HCT116 (cell line): Measurements from ENCODE around the gene BCAN. TPM values are rescaled to one million over a fixed set of nuclear protein-coding genes. Genes with fewer than 3 reads are reported as not detected.

Experiments used
- ATAC-seq: fragments of 200-7000 bp; cut with Tn5 transposase; 2 replicates; pipeline ENCODE4 v1.9.1; 2020; ENCODE audit warnings: mild to moderate bottlenecking, moderate library complexity
- BruUV-seq: library from RNA; stranded (reverse); fragments of 400-500 nt; replicated peaks from 2 replicates; lab custom pipeline; 2021; lab: Mats Ljungman, UMichigan
- CTCF ChIA-PET: fragments of 300-600 bp; sonication (Branson Sonifier 250); formaldehyde crosslinking; loops from one replicate; lab custom pipeline; 2021; ENCODE audit warnings: antibody characterized with exemption; lab: Charles Lee
- POLR2A ChIA-PET: fragments of 300-600, 350-600 bp; sonication (Branson Sonifier 250); formaldehyde crosslinking; loops from one replicate; lab custom pipeline; 2021; ENCODE audit warnings: antibody characterized with exemption; lab: Charles Lee
- RAD21 ChIA-PET, 2 experiments: fragments of 300-600 bp; sonication (Branson Sonifier 250); formaldehyde crosslinking; loops; one replicate each; lab custom pipeline; 2023; ENCODE audit warnings: low total read pairs in 2 of 2; ENCODE audit not compliant: uncharacterized antibody in 2 of 2, unreplicated experiment in 2 of 2, low non-redundant PET in 1 of 2; lab: Charles Lee
- DNase-seq: peaks from one replicate; pipeline ENCODE4 v3.0.0-alpha.2; 2010; ENCODE audit warnings: low read depth, low spot score
- H2AFZ ChIP-seq: fragments of 200-600 bp; shearing (Covaris generic), sonication (generic); 2 replicates; pipeline ENCODE4 v1.6.1; 2017; ENCODE audit warnings: low read depth, mixed run types, mixed read lengths, antibody characterized with exemption, low read length; ENCODE audit not compliant: poor library complexity, severe bottlenecking
- H3K27ac ChIP-seq: 2 replicates; pipeline ENCODE4 v1.5.1; 2012; ENCODE audit warnings: low read depth, low read length
- H3K27me3 ChIP-seq: fragments of 200-600 bp; sonication (generic); 2 replicates; pipeline ENCODE4 v1.6.1; 2016; ENCODE audit warnings: mixed run types, low read length, mixed read lengths; ENCODE audit not compliant: insufficient read depth
- H3K36me3 ChIP-seq, 2 experiments: fragments of 200-500 bp in 1 of 2; fragments of 200-600 bp in 1 of 2; sonication (Bioruptor generic) in 1 of 2; sonication (generic) in 1 of 2; 2 replicates each; pipeline versions ENCODE4 v1.5.1 to v1.6.1; 2014 to 2016; ENCODE audit warnings: low read length in 2 of 2, inconsistent platforms in 1 of 2, mixed read lengths in 1 of 2, mixed run types in 1 of 2; ENCODE audit not compliant: insufficient read depth in 2 of 2, control insufficient read depth in 1 of 2
- H3K4me1 ChIP-seq, 2 experiments: fragments of 200-600 bp in 1 of 2; sonication (generic) in 1 of 2; 2 replicates each; pipeline versions ENCODE4 v1.5.1 to v1.6.1; 2012 to 2017; ENCODE audit warnings: low read length in 2 of 2, inconsistent platforms in 1 of 2, mild to moderate bottlenecking in 1 of 2, mixed read lengths in 1 of 2, mixed run types in 1 of 2, moderate library complexity in 1 of 2; ENCODE audit not compliant: insufficient read depth in 2 of 2, control insufficient read depth in 1 of 2
- H3K4me2 ChIP-seq: fragments of 200-600 bp; sonication (generic); 2 replicates; pipeline ENCODE4 v1.6.1; 2017; ENCODE audit warnings: mixed run types, low read length, mixed read lengths
- H3K4me3 ChIP-seq, 2 experiments: fragments of 200-600 bp in 1 of 2; sonication (generic) in 1 of 2; replicated peaks in 1 of 2; 2 replicates each; pipeline ENCODE4 v1.5.1; 2011 to 2016; ENCODE audit warnings: low read length in 2 of 2, control low read depth in 1 of 2, low read depth in 1 of 2, mild to moderate bottlenecking in 1 of 2, mixed read lengths in 1 of 2, mixed run types in 1 of 2
- H3K79me2 ChIP-seq: fragments of 200-600 bp; sonication (generic); 2 replicates; pipeline ENCODE4 v1.6.1; 2017; ENCODE audit warnings: mild to moderate bottlenecking, mixed run types, low read length, moderate library complexity, mixed read lengths; ENCODE audit not compliant: insufficient read depth
- H3K9ac ChIP-seq: fragments of 200-600 bp; sonication (generic); 2 replicates; pipeline ENCODE4 v1.6.1; 2016; ENCODE audit warnings: low read length, mixed read lengths
- H3K9me2 ChIP-seq: fragments of 200-600 bp; sonication (generic), shearing (Covaris generic); 2 replicates; pipeline ENCODE4 v1.6.1; 2017; ENCODE audit warnings: mixed run types, mild to moderate bottlenecking, moderate library complexity; ENCODE audit not compliant: insufficient read depth
- H3K9me3 ChIP-seq, 2 experiments: fragments of 200-500 bp in 1 of 2; fragments of 200-600 bp in 1 of 2; sonication (Bioruptor generic) in 1 of 2; sonication (generic) in 1 of 2; 2 replicates each; pipeline ENCODE4 v1.6.1; 2014 to 2017; ENCODE audit warnings: low read length in 2 of 2, mixed read lengths in 2 of 2, inconsistent platforms in 1 of 2, low read depth in 1 of 2, mild to moderate bottlenecking in 1 of 2, mixed run types in 1 of 2, moderate library complexity in 1 of 2; ENCODE audit not compliant: control insufficient read depth in 1 of 2, insufficient read depth in 1 of 2
- H4K20me1 ChIP-seq: fragments of 200-600 bp; sonication (generic), shearing (Covaris generic); 2 replicates; pipeline ENCODE4 v1.6.1; 2017; ENCODE audit warnings: mixed run types, mild to moderate bottlenecking, moderate library complexity; ENCODE audit not compliant: insufficient read depth
- ATF3 ChIP-seq: IDR thresholded peaks from 2 replicates; pipeline ENCODE4 v1.6.1; 2012
- CBX3 ChIP-seq: IDR thresholded peaks from 2 replicates; pipeline ENCODE4 v1.6.1; 2012; ENCODE audit warnings: low read depth
- CEBPB ChIP-seq: IDR thresholded peaks from 2 replicates; pipeline ENCODE4 v1.6.1; 2012; ENCODE audit warnings: low read depth
- CTCF ChIP-seq, 3 experiments: fragments of 200-600 bp in 1 of 3; sonication (generic) in 1 of 3; IDR thresholded peaks in 2 of 3; conservative IDR thresholded peaks in 1 of 3; 2 replicates each; pipeline ENCODE4 v1.5.1; 2012 to 2017; ENCODE audit warnings: low read depth in 2 of 3, low read length in 2 of 3, antibody characterized with exemption in 1 of 3, borderline replicate concordance in 1 of 3, control low read depth in 1 of 3, mild to moderate bottlenecking in 1 of 3, mixed read lengths in 1 of 3, mixed run types in 1 of 3, moderate library complexity in 1 of 3; ENCODE audit not compliant: insufficient read depth in 1 of 3
- EGR1 ChIP-seq: IDR thresholded peaks from 2 replicates; pipeline ENCODE4 v1.6.1; 2012; ENCODE audit warnings: low read depth
- FOSL1 ChIP-seq: IDR thresholded peaks from 2 replicates; pipeline ENCODE4 v1.6.1; 2012; ENCODE audit warnings: low read depth
- JUND ChIP-seq: IDR thresholded peaks from 2 replicates; pipeline ENCODE4 v1.6.1; 2012
- POLR2A ChIP-seq: IDR thresholded peaks from 2 replicates; pipeline ENCODE4 v1.7.0; 2011; ENCODE audit warnings: borderline replicate concordance; ENCODE audit not compliant: insufficient read depth, insufficient read length; ENCODE audit errors: extremely low read depth
- POLR2AphosphoS5 ChIP-seq: IDR thresholded peaks from 2 replicates; pipeline ENCODE4 v1.6.1; 2011; ENCODE audit warnings: mild to moderate bottlenecking, low read depth, low read length, moderate library complexity
- RAD21 ChIP-seq: IDR thresholded peaks from 2 replicates; pipeline ENCODE4 v1.6.1; 2012; ENCODE audit warnings: low read depth, mild to moderate bottlenecking
- SIN3A ChIP-seq: IDR thresholded peaks from 2 replicates; pipeline ENCODE4 v1.6.1; 2012; ENCODE audit warnings: low read depth
- SP1 ChIP-seq: IDR thresholded peaks from 2 replicates; pipeline ENCODE4 v1.6.1; 2012; ENCODE audit warnings: low read depth
- SRF ChIP-seq: IDR thresholded peaks from 2 replicates; pipeline ENCODE4 v1.6.1; 2012; ENCODE audit warnings: low read depth
- TCF7L2 ChIP-seq: IDR thresholded peaks from 2 replicates; pipeline ENCODE4 v1.7.0; 2011; ENCODE audit warnings: borderline replicate concordance, inconsistent platforms; ENCODE audit not compliant: insufficient read depth, insufficient read length; ENCODE audit errors: extremely low read depth
- YY1 ChIP-seq: IDR thresholded peaks from 2 replicates; pipeline ENCODE4 v1.6.1; 2011; ENCODE audit warnings: low read length, low read depth, moderate library complexity, mild to moderate bottlenecking; ENCODE audit not compliant: insufficient replicate concordance; ENCODE audit errors: extremely low read depth
- ZBTB33 ChIP-seq: IDR thresholded peaks from 2 replicates; pipeline ENCODE4 v1.6.1; 2011; ENCODE audit warnings: mild to moderate bottlenecking, low read length, moderate library complexity; ENCODE audit not compliant: insufficient replicate concordance; ENCODE audit errors: extremely low read depth
- ZFX ChIP-seq: fragments of 450-650 bp; IDR thresholded peaks from 2 replicates; pipeline ENCODE4 v1.6.1; 2017
- ZNF274 ChIP-seq: fragments of 200-500 bp; sonication (Bioruptor generic); IDR thresholded peaks from 2 replicates; pipeline ENCODE4 v1.6.1; 2014; ENCODE audit warnings: mild to moderate bottlenecking, low read depth, low read length, inconsistent platforms
- intact Hi-C: fragments of 100-400 bp; cut with micrococcal nuclease; formaldehyde crosslinking; loops from 2 replicates; pipeline ENCODE4 v1.10.0; 2022
- total RNA-seq: library from RNA; stranded (reverse); gene quantifications from one replicate; pipeline ENCODE4 v1.2.1, GENCODE V29; 2021; ENCODE audit not compliant: unreplicated experiment
- TF ChIP-seq, protein P1 (sequence below): IDR thresholded peaks from 2 replicates; pipeline ENCODE4 v1.6.1; 2012; ENCODE audit warnings: low read depth

Gene BCAN
- total RNA-seq, 1 experiment from 2014 or later, result not detected

- H3K4me2 ChIP-seq, result peak overlapping the region; percentile 94
- H3K36me3 ChIP-seq, result peaks cover 0 to 7% of the 10 kb centered on the region in 2 experiments; a peak in 1 of 4 replicates
- H4K20me1 ChIP-seq, result peaks cover 2% of the 10 kb centered on the region; the same call in 1 of the 2 replicates
- H3K9me2 ChIP-seq, result no peaks in the 10 kb centered on the region
- TF ChIP-seq CTCF (IDR thresholded peaks at IDR 0.05 in 2 of 3, conservative IDR thresholded peaks at IDR 0.05 in 1 of 3; ENCODE audit: borderline replicate concordance in 1 of 3, insufficient read depth in 1 of 3, low read depth in 2 of 3, low read length in 2 of 3), result no peak
- TF ChIP-seq CEBPB, result no peak
- TF ChIP-seq, protein P1, sequence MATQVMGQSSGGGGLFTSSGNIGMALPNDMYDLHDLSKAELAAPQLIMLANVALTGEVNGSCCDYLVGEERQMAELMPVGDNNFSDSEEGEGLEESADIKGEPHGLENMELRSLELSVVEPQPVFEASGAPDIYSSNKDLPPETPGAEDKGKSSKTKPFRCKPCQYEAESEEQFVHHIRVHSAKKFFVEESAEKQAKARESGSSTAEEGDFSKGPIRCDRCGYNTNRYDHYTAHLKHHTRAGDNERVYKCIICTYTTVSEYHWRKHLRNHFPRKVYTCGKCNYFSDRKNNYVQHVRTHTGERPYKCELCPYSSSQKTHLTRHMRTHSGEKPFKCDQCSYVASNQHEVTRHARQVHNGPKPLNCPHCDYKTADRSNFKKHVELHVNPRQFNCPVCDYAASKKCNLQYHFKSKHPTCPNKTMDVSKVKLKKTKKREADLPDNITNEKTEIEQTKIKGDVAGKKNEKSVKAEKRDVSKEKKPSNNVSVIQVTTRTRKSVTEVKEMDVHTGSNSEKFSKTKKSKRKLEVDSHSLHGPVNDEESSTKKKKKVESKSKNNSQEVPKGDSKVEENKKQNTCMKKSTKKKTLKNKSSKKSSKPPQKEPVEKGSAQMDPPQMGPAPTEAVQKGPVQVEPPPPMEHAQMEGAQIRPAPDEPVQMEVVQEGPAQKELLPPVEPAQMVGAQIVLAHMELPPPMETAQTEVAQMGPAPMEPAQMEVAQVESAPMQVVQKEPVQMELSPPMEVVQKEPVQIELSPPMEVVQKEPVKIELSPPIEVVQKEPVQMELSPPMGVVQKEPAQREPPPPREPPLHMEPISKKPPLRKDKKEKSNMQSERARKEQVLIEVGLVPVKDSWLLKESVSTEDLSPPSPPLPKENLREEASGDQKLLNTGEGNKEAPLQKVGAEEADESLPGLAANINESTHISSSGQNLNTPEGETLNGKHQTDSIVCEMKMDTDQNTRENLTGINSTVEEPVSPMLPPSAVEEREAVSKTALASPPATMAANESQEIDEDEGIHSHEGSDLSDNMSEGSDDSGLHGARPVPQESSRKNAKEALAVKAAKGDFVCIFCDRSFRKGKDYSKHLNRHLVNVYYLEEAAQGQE, result no peak
- no peak for TF ChIP-seq RAD21
- TF ChIP-seq SRF, result no peak
- TF ChIP-seq EGR1, result no peak
- no peak for TF ChIP-seq ZFX
- no peak for TF ChIP-seq ZBTB33
- no peak for TF ChIP-seq POLR2A
- TF ChIP-seq POLR2AphosphoS5, result no peak
- TF ChIP-seq FOSL1, result no peak
- TF ChIP-seq JUND, result no peak
- TF ChIP-seq TCF7L2, result no peak
- no peak for TF ChIP-seq CBX3
- no peak for TF ChIP-seq SP1
- no peak for TF ChIP-seq YY1
- no peak for TF ChIP-seq ATF3
- TF ChIP-seq ZNF274, result no peak
- TF ChIP-seq SIN3A, result no peak
- TF ChIP-seq, all 23 proteins: peak for 0
- POLR2A ChIA-PET, result interaction anchor here (1.0 to 3.4 kb wide), 8 partner anchors 10 to 44 kb away, joined by 3 to 33 read pairs (median 6); partner anchors contain the start of genes CRABP2 and NES
- Histone ChIP-seq H3K79me2 (peaks cover 40% of the 10 kb centered on the region), H3K4me1 (peaks cover 52 to 86% of the 10 kb centered on the region in 2 experiments), H3K9me3 (no peaks in the 10 kb centered on the region), H3K27ac (peak overlapping the region; percentile 99), H3K9ac (peak overlapping the region; percentile 87), H3K27me3 (no peaks in the 10 kb centered on the region), H3K4me3 (peak overlapping the region; percentile 65 to 90), H2AFZ (no peak overlapping the region)
- intact Hi-C loops, result no loop called here
- RAD21 ChIA-PET, result no interaction called here
- no TSS peak for BruUV-seq
- CTCF ChIA-PET, result interaction anchor here (2.5 to 4.2 kb wide), 5 partner anchors 15 to 64 kb away, joined by 14 to 28 read pairs (median 18); partner anchors contain the start of genes CRABP2 and NES
- ATAC-seq (peak; percentile 16), DNase-seq (no peak)
Measured at GRCh38 chr1:156662005-156662799, 20.3 kb downstream of the BCAN start.
